Type B pancreatic cell (in vitro differentiated cells): ENCODE results near the gene HS6ST1. TPM values are rescaled to one million over a fixed set of nuclear protein-coding genes. Genes with fewer than 3 reads are reported as not detected.

Experiments used
- DNase-seq: peaks from one replicate; pipeline ENCODE4 v3.0.0; 2021; ENCODE audit warnings: mixed read lengths; ENCODE audit not compliant: unreplicated experiment; ENCODE audit errors: extremely low spot score
- H3K27ac Mint-ChIP-seq: 2 replicates; pipeline ENCODE4 v1.8.0; 2021; ENCODE audit warnings: mild to moderate bottlenecking, mixed read lengths
- H3K27me3 Mint-ChIP-seq: 2 replicates; pipeline ENCODE4 v1.8.0; 2021; ENCODE audit warnings: mixed read lengths
- H3K36me3 Mint-ChIP-seq: 2 replicates; pipeline ENCODE4 v1.8.0; 2021; ENCODE audit warnings: mixed read lengths
- H3K4me1 Mint-ChIP-seq: one replicate; pipeline ENCODE4 v1.8.0; 2021; ENCODE audit warnings: mixed read lengths; ENCODE audit not compliant: unreplicated experiment
- H3K4me3 Mint-ChIP-seq: 2 replicates; pipeline ENCODE4 v1.8.0; 2021; ENCODE audit warnings: mild to moderate bottlenecking, mixed read lengths
- H3K9me3 Mint-ChIP-seq: 2 replicates; pipeline ENCODE4 v1.8.0; 2021; ENCODE audit warnings: mixed read lengths
- total RNA-seq: library from RNA; stranded (reverse); gene quantifications from 2 replicates; pipeline ENCODE4 v1.2.1, GENCODE V29; 2021; ENCODE audit warnings: low replicate concordance
- TF ChIP-seq, protein P1 (sequence below): fragments of 200-600 bp; sonication (generic); conservative IDR thresholded peaks from 2 replicates; pipeline ENCODE4 v1.5.0; 2021; ENCODE audit warnings: antibody characterized with exemption, mild to moderate bottlenecking

Gene HS6ST1
- total RNA-seq, 1 donor from 2014 or later: 75.2 TPM

DNA sequence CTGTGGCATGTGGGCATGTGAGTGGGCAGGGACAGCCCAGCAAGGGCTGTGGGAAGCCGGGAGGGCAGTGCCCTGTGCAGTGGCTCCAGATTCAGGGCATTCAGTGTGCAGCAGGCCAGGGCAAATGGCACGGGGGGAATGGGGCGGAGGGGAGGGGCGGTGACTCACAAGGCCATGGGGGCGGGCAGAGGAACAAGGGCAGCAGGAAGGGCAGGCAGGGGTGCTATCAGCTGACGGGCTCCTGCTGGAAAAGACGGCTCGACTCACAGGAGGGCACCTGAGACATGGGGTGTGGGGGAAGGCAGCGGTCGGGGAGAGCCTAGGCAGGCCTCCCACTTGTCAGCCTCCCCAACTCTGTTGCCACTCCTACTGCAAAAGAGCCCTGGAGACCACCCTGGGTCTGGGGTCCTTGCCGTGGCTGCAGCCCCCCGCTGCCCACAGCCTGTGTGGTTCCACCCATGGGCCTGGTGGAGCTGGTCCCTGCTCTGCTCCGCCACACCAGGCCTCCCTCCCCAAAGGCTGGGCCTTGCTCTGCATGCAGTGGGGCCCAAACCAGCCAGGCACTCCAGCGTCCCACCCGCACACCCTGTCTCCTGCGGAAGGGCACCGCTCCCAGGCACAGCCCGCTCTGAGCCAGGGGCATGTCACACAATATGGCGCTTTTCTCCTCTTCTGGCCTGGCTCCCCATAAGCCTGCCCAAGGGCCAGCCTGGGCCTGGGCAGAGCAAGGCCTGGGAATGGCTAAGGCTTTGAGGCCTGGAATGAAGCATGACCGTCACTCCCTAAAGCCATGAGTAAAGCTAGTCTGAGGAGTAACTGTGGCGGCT is 25.9 kb downstream of the HS6ST1 start:
- Mint-ChIP-seq H3K4me1 (peaks cover 35% of the 10 kb centered on the region), H3K27ac (no peak overlapping the region), H3K27me3 (no peaks in the 10 kb centered on the region), H3K4me3 (no peak overlapping the region), H3K9me3 (no peaks in the 10 kb centered on the region), H3K36me3 (peaks cover 12% of the 10 kb centered on the region)
- no peak for DNase-seq
- TF ChIP-seq, protein P1, sequence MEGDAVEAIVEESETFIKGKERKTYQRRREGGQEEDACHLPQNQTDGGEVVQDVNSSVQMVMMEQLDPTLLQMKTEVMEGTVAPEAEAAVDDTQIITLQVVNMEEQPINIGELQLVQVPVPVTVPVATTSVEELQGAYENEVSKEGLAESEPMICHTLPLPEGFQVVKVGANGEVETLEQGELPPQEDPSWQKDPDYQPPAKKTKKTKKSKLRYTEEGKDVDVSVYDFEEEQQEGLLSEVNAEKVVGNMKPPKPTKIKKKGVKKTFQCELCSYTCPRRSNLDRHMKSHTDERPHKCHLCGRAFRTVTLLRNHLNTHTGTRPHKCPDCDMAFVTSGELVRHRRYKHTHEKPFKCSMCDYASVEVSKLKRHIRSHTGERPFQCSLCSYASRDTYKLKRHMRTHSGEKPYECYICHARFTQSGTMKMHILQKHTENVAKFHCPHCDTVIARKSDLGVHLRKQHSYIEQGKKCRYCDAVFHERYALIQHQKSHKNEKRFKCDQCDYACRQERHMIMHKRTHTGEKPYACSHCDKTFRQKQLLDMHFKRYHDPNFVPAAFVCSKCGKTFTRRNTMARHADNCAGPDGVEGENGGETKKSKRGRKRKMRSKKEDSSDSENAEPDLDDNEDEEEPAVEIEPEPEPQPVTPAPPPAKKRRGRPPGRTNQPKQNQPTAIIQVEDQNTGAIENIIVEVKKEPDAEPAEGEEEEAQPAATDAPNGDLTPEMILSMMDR: no peak

GRCh38 chr2:128291844-128292598 is 26.6 kb downstream of the HS6ST1 start:
- Mint-ChIP-seq H3K27me3 (no peaks in the 10 kb centered on the region), H3K4me1 (peaks cover 35% of the 10 kb centered on the region), H3K27ac (no peak overlapping the region), H3K36me3 (peaks cover 12% of the 10 kb centered on the region), H3K4me3 (no peak overlapping the region), H3K9me3 (no peaks in the 10 kb centered on the region)
- TF ChIP-seq, protein P1: no peak
- no peak for DNase-seq

- H3K4me1 Mint-ChIP-seq: peaks cover 35% of the 10 kb centered on the region
- no peak overlapping the region for H3K4me3 Mint-ChIP-seq
- DNase-seq: no peak
- TF ChIP-seq, protein P1: no peak
- no peaks in the 10 kb centered on the region for H3K9me3 Mint-ChIP-seq
- no peaks in the 10 kb centered on the region for H3K27me3 Mint-ChIP-seq
- peaks cover 11% of the 10 kb centered on the region for H3K36me3 Mint-ChIP-seq
- no peak overlapping the region for H3K27ac Mint-ChIP-seq
Observed at GRCh38 chr2:128291161-128291843, 27.4 kb downstream of the HS6ST1 start.

- Mint-ChIP-seq H3K27me3 (no peaks in the 10 kb centered on the region), H3K9me3 (no peaks in the 10 kb centered on the region), H3K4me3 (no peak overlapping the region), H3K36me3 (peaks cover 5% of the 10 kb centered on the region), H3K4me1 (peaks cover 29% of the 10 kb centered on the region), H3K27ac (no peak overlapping the region)
- no peak for DNase-seq
- TF ChIP-seq, protein P1: no peak
Observed at GRCh38 chr2:128290356-128290755, 28.3 kb downstream of the HS6ST1 start.

DNA sequence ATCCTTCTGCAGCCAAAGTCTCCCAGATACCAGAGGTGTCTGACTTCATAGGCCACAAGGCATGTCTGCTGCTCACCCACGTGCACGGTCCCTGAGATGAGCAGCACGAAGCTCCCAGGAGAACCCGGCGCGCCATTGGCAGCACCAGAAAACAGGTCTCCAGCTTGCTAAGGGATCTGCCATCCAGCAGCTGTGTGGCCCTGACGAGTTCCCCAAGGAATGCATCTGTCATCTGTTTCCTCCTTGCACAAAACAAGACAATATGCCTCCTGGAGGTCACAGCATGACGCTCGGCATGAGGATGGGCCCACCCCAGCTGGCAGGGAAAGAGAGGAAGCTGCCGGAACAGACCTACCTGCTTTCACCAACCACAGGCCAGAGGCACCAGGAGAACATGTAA is 29.2 kb downstream of the HS6ST1 start:
- no peaks in the 10 kb centered on the region for H3K9me3 Mint-ChIP-seq
- H3K27ac Mint-ChIP-seq: peak overlapping the region; percentile 47
- no peak for DNase-seq
- TF ChIP-seq, protein P1: no peak
- H3K4me1 Mint-ChIP-seq: peaks cover 27% of the 10 kb centered on the region
- H3K36me3 Mint-ChIP-seq: peaks cover 4% of the 10 kb centered on the region
- H3K4me3 Mint-ChIP-seq: no peak overlapping the region
- no peaks in the 10 kb centered on the region for H3K27me3 Mint-ChIP-seq
